ENCODE results near the gene DYNC1H1. TPM values are rescaled to one million over a fixed set of nuclear protein-coding genes. Genes with fewer than 3 reads are reported as not detected.
A peak's percentile ranks its signal among the peaks of the same experiment; 100 is the strongest.

DYNC1H1 gene
- total and polyA plus RNA-seq, 2 of the 13 experiments (the other 11 are each of a cell fraction or from before 2014, with no cell fraction given), result 74.4 to 239 TPM

DNA sequence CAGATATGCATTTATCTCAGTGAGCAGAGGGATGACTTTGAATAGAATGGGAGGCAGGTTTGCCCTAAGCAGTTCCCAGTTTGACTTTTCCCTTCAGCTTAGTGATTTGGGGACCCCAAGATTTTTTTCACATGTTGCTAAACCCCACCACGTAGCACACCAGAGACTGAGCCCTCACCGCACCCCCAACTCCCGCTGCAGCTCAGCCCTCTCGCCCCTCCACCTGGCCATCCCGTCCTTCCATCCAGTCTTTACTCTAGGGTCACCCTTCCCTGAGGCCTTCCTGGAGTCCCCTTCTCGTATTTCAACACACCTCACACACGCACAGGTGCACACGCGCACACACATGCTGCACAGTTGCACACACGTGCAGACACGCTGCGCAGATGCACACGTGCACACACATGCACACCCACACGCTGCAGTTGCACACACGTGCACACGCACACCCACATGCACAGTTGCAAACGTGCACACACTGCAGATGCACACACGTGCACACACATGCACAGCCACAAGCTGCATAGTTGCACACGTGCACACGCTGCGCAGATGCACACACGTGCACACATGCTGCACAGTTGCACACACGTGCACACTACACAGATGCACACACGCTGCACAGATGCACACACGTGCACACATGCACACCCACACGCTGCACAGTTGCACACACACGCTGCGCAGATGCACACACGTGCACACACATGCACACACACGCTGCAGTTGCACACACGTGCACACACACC is 92.5 kb downstream of the DYNC1H1 start (continued):
- TF ChIP-seq, protein P1, sequence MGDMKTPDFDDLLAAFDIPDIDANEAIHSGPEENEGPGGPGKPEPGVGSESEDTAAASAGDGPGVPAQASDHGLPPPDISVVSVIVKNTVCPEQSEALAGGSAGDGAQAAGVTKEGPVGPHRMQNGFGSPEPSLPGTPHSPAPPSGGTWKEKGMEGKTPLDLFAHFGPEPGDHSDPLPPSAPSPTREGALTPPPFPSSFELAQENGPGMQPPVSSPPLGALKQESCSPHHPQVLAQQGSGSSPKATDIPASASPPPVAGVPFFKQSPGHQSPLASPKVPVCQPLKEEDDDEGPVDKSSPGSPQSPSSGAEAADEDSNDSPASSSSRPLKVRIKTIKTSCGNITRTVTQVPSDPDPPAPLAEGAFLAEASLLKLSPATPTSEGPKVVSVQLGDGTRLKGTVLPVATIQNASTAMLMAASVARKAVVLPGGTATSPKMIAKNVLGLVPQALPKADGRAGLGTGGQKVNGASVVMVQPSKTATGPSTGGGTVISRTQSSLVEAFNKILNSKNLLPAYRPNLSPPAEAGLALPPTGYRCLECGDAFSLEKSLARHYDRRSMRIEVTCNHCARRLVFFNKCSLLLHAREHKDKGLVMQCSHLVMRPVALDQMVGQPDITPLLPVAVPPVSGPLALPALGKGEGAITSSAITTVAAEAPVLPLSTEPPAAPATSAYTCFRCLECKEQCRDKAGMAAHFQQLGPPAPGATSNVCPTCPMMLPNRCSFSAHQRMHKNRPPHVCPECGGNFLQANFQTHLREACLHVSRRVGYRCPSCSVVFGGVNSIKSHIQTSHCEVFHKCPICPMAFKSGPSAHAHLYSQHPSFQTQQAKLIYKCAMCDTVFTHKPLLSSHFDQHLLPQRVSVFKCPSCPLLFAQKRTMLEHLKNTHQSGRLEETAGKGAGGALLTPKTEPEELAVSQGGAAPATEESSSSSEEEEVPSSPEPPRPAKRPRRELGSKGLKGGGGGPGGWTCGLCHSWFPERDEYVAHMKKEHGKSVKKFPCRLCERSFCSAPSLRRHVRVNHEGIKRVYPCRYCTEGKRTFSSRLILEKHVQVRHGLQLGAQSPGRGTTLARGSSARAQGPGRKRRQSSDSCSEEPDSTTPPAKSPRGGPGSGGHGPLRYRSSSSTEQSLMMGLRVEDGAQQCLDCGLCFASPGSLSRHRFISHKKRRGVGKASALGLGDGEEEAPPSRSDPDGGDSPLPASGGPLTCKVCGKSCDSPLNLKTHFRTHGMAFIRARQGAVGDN (CRISPR knock-in tag; IDR thresholded peaks at IDR 0.05), result peak; percentile 37
- TF ChIP-seq, protein P2, sequence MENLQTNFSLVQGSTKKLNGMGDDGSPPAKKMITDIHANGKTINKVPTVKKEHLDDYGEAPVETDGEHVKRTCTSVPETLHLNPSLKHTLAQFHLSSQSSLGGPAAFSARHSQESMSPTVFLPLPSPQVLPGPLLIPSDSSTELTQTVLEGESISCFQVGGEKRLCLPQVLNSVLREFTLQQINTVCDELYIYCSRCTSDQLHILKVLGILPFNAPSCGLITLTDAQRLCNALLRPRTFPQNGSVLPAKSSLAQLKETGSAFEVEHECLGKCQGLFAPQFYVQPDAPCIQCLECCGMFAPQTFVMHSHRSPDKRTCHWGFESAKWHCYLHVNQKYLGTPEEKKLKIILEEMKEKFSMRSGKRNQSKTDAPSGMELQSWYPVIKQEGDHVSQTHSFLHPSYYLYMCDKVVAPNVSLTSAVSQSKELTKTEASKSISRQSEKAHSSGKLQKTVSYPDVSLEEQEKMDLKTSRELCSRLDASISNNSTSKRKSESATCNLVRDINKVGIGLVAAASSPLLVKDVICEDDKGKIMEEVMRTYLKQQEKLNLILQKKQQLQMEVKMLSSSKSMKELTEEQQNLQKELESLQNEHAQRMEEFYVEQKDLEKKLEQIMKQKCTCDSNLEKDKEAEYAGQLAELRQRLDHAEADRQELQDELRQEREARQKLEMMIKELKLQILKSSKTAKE (CRISPR knock-in tag; IDR thresholded peaks at IDR 0.05; ENCODE audit: borderline replicate concordance), result peak; percentile 16; the same call in 1 of the 2 replicates
- TF ChIP-seq HNRNPK (IDR thresholded peaks at IDR 0.05; ENCODE audit: low read depth, low read length, poor library complexity, severe bottlenecking), result no peak
- TF ChIP-seq TEAD3 (CRISPR knock-in tag; optimal IDR thresholded peaks at IDR 0.05; ENCODE audit: borderline replicate concordance), result peak; percentile 8
- no peak for TF ChIP-seq U2AF2 (IDR thresholded peaks at IDR 0.05; ENCODE audit: low read depth, low read length)
- TF ChIP-seq, protein P3, sequence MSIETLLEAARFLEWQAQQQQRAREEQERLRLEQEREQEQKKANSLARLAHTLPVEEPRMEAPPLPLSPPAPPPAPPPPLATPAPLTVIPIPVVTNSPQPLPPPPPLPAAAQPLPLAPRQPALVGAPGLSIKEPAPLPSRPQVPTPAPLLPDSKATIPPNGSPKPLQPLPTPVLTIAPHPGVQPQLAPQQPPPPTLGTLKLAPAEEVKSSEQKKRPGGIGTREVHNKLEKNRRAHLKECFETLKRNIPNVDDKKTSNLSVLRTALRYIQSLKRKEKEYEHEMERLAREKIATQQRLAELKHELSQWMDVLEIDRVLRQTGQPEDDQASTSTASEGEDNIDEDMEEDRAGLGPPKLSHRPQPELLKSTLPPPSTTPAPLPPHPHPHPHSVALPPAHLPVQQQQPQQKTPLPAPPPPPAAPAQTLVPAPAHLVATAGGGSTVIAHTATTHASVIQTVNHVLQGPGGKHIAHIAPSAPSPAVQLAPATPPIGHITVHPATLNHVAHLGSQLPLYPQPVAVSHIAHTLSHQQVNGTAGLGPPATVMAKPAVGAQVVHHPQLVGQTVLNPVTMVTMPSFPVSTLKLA (IDR thresholded peaks at IDR 0.05), result peak; percentile 99
